Fibroblast of lung (primary cell): ENCODE results near the gene NOL7. TPM values are rescaled to one million over a fixed set of nuclear protein-coding genes. Genes with fewer than 3 reads are reported as not detected.

Experiments used
- DNase-seq, 2 donors: peaks; one replicate each; pipeline versions ENCODE4 v3.0.0 to v3.0.0-alpha.2; 2010; ENCODE audit warnings: low read depth in 2 of 2
- H2AFZ ChIP-seq: 2 replicates; pipeline ENCODE4 v1.5.1; 2012; ENCODE audit warnings: low read length, control low read depth, inconsistent platforms
- H3K27ac ChIP-seq: 2 replicates; pipeline ENCODE4 v1.5.1; 2011; ENCODE audit warnings: low read length, control low read depth; ENCODE audit not compliant: insufficient read depth
- H3K27me3 ChIP-seq: 2 replicates; pipeline ENCODE4 v1.5.1; 2011; ENCODE audit warnings: mild to moderate bottlenecking, low read length; ENCODE audit not compliant: control insufficient read depth, insufficient read depth
- H3K36me3 ChIP-seq: 2 replicates; pipeline ENCODE4 v1.5.1; 2011; ENCODE audit warnings: low read length; ENCODE audit not compliant: control insufficient read depth, insufficient read depth
- H3K4me1 ChIP-seq: 2 replicates; pipeline ENCODE4 v1.5.1; 2011; ENCODE audit warnings: low read length; ENCODE audit not compliant: control insufficient read depth, insufficient read depth; ENCODE audit errors: extremely low read depth
- H3K4me2 ChIP-seq: 2 replicates; pipeline ENCODE4 v1.5.1; 2011; ENCODE audit warnings: low read length, control low read depth; ENCODE audit not compliant: insufficient read depth; ENCODE audit errors: extremely low read depth
- H3K4me3 ChIP-seq, 4 experiments: fragments of 200-600 bp in 1 of 4; sonication (generic) in 1 of 4; replicated peaks in 1 of 4; 2 replicates each; pipeline ENCODE4 v1.5.1; 2011 to 2016; ENCODE audit warnings: low read length in 4 of 4, low read depth in 3 of 4, mild to moderate bottlenecking in 3 of 4, control low read depth in 2 of 4, inconsistent platforms in 1 of 4, mixed read lengths in 1 of 4; ENCODE audit not compliant: insufficient read depth in 1 of 4; ENCODE audit errors: control extremely low read depth in 1 of 4
- H3K79me2 ChIP-seq: 2 replicates; pipeline ENCODE4 v1.5.1; 2012; ENCODE audit warnings: mild to moderate bottlenecking, low read length, inconsistent platforms; ENCODE audit not compliant: control insufficient read depth, insufficient read depth
- H3K9ac ChIP-seq: 2 replicates; pipeline ENCODE4 v1.5.1; 2011; ENCODE audit warnings: mild to moderate bottlenecking, low read length, control low read depth; ENCODE audit not compliant: insufficient read depth
- H3K9me3 ChIP-seq: 2 replicates; pipeline ENCODE4 v1.5.1; 2012; ENCODE audit warnings: low read depth, low read length; ENCODE audit not compliant: control insufficient read depth, insufficient read depth
- H4K20me1 ChIP-seq: 2 replicates; pipeline ENCODE4 v1.5.1; 2011; ENCODE audit warnings: low read length; ENCODE audit not compliant: control insufficient read depth, insufficient read depth; ENCODE audit errors: extremely low read depth
- EZH2 ChIP-seq: IDR thresholded peaks from 2 replicates; pipeline ENCODE4 v1.5.1; 2012; ENCODE audit warnings: low read length, control low read depth, mild to moderate bottlenecking; ENCODE audit errors: missing control alignments
- polyA plus RNA-seq, 2 donors: library from polyadenylated mRNA; depleted of rRNA in 1 of 2; stranded (reverse) in 1 of 2; unstranded in 1 of 2; fragments of >200 nt; gene quantifications; 2 replicates each; pipeline ENCODE4 v1.2.1, GENCODE V29; 2011 to 2012; ENCODE audit warnings: missing spikeins in 1 of 2
- total RNA-seq: library from RNA; depleted of rRNA; stranded (reverse); fragments of >200 nt; gene quantifications from 2 replicates; pipeline ENCODE4 v1.2.1, GENCODE V29; 2014
- TF ChIP-seq, protein P1 (sequence below), 2 donors: IDR thresholded peaks in 1 of 2; conservative IDR thresholded peaks in 1 of 2; 1 replicate in 1 of 2; 2 replicates in 1 of 2; pipeline ENCODE4 v1.5.1; 2011 to 2012; ENCODE audit warnings: low read length in 2 of 2, control low read depth in 1 of 2, inconsistent platforms in 1 of 2, low read depth in 1 of 2, mild to moderate bottlenecking in 1 of 2

The NOL7 gene
- total and polyA plus RNA-seq, 2 donors (not counting 1 experiment from before 2014, with no cell fraction given): 47.2 to 48.0 TPM

DNA sequence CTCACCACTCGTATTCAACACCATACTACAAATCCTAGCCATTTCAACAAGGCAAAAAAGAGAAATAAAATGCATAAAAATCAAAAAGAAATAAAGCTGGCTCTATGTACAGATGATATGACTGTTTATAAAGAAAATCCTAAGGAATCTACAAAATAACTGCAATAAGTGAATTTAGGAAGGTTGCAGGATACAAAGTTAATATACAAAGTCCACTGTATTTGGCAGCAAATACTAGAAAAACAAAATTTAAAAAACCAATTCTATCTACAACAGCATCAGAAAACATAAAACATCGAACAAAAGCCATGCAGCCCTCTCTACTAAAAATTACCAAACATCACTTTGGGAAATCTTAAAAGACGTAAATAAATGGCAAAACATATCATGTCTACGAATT is 48.9 kb downstream of the NOL7 start:
- Histone ChIP-seq H3K9ac (no peak overlapping the region), H3K9me3 (no peaks in the 10 kb centered on the region), H3K4me3 (no peak overlapping the region), H3K36me3 (no peaks in the 10 kb centered on the region), H3K27ac (no peak overlapping the region), H3K27me3 (no peaks in the 10 kb centered on the region), H3K79me2 (peaks cover 77% of the 10 kb centered on the region), H3K4me2 (no peak overlapping the region), H4K20me1 (peaks cover 2% of the 10 kb centered on the region), H3K4me1 (peaks cover 2% of the 10 kb centered on the region), H2AFZ (no peak overlapping the region)
- no peak for DNase-seq
- TF ChIP-seq, protein P1, sequence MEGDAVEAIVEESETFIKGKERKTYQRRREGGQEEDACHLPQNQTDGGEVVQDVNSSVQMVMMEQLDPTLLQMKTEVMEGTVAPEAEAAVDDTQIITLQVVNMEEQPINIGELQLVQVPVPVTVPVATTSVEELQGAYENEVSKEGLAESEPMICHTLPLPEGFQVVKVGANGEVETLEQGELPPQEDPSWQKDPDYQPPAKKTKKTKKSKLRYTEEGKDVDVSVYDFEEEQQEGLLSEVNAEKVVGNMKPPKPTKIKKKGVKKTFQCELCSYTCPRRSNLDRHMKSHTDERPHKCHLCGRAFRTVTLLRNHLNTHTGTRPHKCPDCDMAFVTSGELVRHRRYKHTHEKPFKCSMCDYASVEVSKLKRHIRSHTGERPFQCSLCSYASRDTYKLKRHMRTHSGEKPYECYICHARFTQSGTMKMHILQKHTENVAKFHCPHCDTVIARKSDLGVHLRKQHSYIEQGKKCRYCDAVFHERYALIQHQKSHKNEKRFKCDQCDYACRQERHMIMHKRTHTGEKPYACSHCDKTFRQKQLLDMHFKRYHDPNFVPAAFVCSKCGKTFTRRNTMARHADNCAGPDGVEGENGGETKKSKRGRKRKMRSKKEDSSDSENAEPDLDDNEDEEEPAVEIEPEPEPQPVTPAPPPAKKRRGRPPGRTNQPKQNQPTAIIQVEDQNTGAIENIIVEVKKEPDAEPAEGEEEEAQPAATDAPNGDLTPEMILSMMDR (conservative IDR thresholded peaks at IDR 0.05 in 1 of 2, IDR thresholded peaks at IDR 0.05 in 1 of 2; ENCODE audit: low read depth in 1 of 2, low read length in 2 of 2): no peak
- no peak for TF ChIP-seq EZH2

DNA sequence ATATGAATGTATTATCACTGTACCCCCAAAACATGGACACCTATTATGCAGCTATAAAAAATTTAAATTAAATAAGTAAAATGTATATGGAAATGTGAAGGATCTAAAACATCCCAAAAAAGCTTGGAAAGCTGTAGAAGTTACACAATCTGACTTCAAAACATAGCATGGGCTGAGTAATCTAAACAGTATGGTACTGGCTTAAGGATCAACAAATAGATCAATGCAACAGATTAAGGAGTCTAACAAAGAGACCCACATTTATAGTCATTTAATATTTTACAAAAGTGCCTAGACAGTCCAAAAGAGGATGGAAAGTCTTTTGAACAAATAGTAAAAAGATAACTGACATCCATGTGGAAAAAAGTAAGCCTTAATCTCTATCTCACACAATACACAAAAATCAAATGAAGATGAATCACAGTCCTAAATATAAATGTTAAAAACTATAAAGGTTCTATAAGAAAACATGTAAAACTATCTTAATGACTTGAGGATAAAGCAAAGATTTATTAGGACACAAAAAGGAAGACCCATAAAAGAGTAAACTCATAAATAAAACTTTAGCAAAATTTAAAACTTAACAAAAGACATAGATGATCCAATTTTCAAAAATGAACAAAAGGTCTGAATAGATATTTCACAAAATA is 49.7 kb downstream of the NOL7 start:
- peak; percentile 28 to 62 for DNase-seq
- no peak for TF ChIP-seq EZH2
- TF ChIP-seq, protein P1 (conservative IDR thresholded peaks at IDR 0.05 in 1 of 2, IDR thresholded peaks at IDR 0.05 in 1 of 2; ENCODE audit: low read depth in 1 of 2, low read length in 2 of 2): no peak
- H3K4me2 ChIP-seq: no peak overlapping the region

DNA sequence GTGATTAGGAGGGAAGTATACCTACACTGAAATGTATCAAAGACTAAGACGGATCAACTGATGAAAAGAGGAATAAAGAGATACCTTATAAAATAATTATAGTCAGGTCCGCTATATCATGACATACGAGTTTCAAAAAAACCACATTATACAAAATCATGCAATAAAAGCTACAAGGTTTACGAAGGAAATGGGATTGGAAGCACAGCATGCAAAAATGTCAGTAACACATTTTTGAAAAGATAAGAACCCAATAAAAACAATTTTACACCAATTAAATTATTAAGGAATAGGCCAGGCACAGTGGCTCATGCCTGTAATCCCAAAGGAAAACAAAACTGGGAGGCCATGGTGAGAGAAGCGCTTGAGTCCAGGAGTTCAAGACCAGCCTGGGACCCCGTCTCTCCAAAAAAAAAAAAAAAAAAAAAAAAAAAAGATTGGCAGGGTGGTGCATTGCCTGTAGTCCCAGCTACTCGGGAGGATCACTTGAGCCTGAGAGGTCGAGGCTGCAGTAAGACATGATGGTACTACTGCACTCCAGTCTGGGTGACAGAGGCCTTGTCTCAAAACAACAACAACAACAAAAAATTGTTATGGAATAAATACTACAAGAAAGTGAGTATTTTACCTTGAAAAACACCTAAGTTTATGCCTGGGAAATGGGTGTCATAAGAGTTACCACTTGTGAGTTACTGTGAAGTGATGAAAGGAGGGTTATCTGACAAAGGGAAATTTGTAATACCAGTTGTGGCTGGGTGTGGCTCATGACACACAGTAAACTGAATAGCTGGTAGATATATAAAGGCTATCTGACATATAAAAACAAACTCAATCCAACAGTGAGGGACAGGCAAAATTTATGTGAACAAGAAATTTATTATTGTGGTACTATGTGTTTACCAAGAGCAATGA is 51.3 kb downstream of the NOL7 start:
- Histone ChIP-seq H3K9ac (no peak overlapping the region), H2AFZ (no peak overlapping the region), H3K27me3 (no peaks in the 10 kb centered on the region), H3K4me2 (no peak overlapping the region), H3K79me2 (peaks cover 78% of the 10 kb centered on the region), H3K27ac (no peak overlapping the region), H3K36me3 (no peaks in the 10 kb centered on the region), H4K20me1 (peaks cover 2% of the 10 kb centered on the region), H3K4me3 (no peak overlapping the region), H3K4me1 (peaks cover 2% of the 10 kb centered on the region), H3K9me3 (no peaks in the 10 kb centered on the region)
- peak in 1 of 2 donors; percentile 28 for DNase-seq
- TF ChIP-seq, protein P1 (conservative IDR thresholded peaks at IDR 0.05 in 1 of 2, IDR thresholded peaks at IDR 0.05 in 1 of 2; ENCODE audit: low read depth in 1 of 2, low read length in 2 of 2): no peak
- TF ChIP-seq EZH2: no peak

More for the DNA sequence above, 49.7 kb downstream of the NOL7 start:
- Histone ChIP-seq H4K20me1 (peaks cover 2% of the 10 kb centered on the region), H2AFZ (no peak overlapping the region), H3K27me3 (no peaks in the 10 kb centered on the region), H3K79me2 (peaks cover 85% of the 10 kb centered on the region), H3K27ac (no peak overlapping the region), H3K36me3 (no peaks in the 10 kb centered on the region), H3K4me3 (no peak overlapping the region), H3K9me3 (no peaks in the 10 kb centered on the region), H3K9ac (no peak overlapping the region), H3K4me1 (peaks cover 2% of the 10 kb centered on the region)
